Muscle of leg (tissue), 11 donors: ENCODE measurements around the gene LHPP. TPM values are rescaled to one million over a fixed set of nuclear protein-coding genes. Genes with fewer than 3 reads are reported as not detected.

ENCODE experiments used
- DNase-seq: peaks from one replicate; pipeline ENCODE4 v3.0.0; 2013
- H3K27ac ChIP-seq: one replicate; pipeline ENCODE4 v1.5.1; 2013; ENCODE audit warnings: mild to moderate bottlenecking, low read length, control low read depth
- H3K27me3 ChIP-seq: one replicate; pipeline ENCODE4 v1.6.1; 2013; ENCODE audit warnings: low read length; ENCODE audit not compliant: control insufficient read depth, insufficient read depth
- H3K36me3 ChIP-seq: one replicate; pipeline ENCODE4 v1.6.1; 2013; ENCODE audit warnings: low read length; ENCODE audit not compliant: control insufficient read depth, insufficient read depth
- H3K4me1 ChIP-seq: one replicate; pipeline ENCODE4 v1.6.1; 2013; ENCODE audit warnings: low read length; ENCODE audit not compliant: control insufficient read depth, insufficient read depth
- H3K4me3 ChIP-seq: one replicate; pipeline ENCODE4 v1.5.1; 2013; ENCODE audit warnings: low read length, control low read depth
- H3K9me3 ChIP-seq: replicated peaks from 2 replicates; pipeline ENCODE4 v1.6.1; 2013; ENCODE audit warnings: low read depth, low read length; ENCODE audit not compliant: control insufficient read depth
- WGBS: methylation state at CpG from one replicate; pipeline ENCODE4 v1.1.5; 2013; ENCODE audit warnings: missing lambda C conversion rate; ENCODE audit not compliant: insufficient coverage; 5-methylcytosine and 5-hydroxymethylcytosine counted together
- polyA plus RNA-seq, 8 donors: library from polyadenylated mRNA; unstranded; fragments of 120-200 nt; gene quantifications; one replicate each; pipeline versions ENCODE4 v1.2.1 to v1.2.3, GENCODE V29; 2013; ENCODE audit warnings: inconsistent platforms in 1 of 8, low replicate concordance in 1 of 8; ENCODE audit not compliant: insufficient read length in 8 of 8, insufficient read depth in 1 of 8
- total RNA-seq: library from RNA; stranded (reverse); fragments of 120-200 nt; gene quantifications from one replicate; pipeline ENCODE4 v1.2.4, GENCODE V29; 2013

LHPP gene
- total and polyA plus RNA-seq, 9 donors, result 2.9 to 9.9 (median 8.0) TPM

DNA sequence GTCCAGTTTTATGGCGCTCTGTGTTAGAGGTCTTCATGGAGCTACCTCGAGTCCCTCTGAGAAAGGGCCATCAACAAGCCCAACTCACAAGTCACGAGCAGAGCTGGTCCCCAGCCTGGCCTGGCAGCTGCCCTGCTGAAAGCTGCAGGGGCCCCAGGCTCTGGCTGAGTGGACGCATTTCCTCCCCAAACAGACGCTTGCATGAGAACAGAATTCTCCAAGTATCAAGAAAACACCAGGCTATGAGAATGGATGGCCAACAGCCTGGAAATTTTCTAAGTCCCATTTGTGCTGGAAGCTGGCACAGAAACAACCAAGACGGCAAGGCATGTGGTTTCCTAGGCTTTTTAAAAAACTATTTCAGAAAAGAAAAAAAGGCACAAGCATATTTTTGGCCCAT, 167.8 kb downstream of the LHPP start:
- peaks cover 6% of the 10 kb centered on the region for H3K36me3 ChIP-seq
- peak overlapping the region; percentile 76 for H3K27ac ChIP-seq
- H3K27me3 ChIP-seq, result no peaks in the 10 kb centered on the region
- WGBS, result 16% methylated on average over 4 of the region's 6 CpGs
- peaks cover 80% of the 10 kb centered on the region for H3K4me1 ChIP-seq
- H3K9me3 ChIP-seq, result peaks cover 2% of the 10 kb centered on the region
- DNase-seq, result peak; percentile 84
- H3K4me3 ChIP-seq, result no peak overlapping the region

DNA sequence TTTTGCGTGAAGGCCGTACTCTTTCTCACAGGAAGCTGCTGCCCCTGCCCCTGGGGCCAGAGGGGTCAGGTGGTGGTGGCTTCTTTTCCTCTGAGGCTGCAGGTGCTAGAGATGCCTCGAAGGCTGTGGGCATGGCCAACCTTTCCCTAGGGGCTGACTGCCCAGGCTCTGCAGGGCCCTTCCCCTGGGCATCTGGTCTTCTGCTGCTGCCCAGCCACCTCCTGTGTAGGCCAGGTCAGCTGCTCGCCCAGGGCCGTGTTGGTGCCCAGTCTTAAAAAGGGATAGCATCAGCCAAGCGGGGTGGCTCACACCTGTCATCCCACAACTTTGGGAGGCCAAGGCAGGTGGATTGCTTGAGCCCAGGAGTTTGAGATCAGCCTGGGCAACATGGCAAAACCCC, 168.2 kb downstream of the LHPP start:
- WGBS, result 62% methylated on average over 3 of the region's 6 CpGs
- no peaks in the 10 kb centered on the region for H3K27me3 ChIP-seq
- peaks cover 2% of the 10 kb centered on the region for H3K9me3 ChIP-seq
- H3K27ac ChIP-seq, result peak overlapping the region; percentile 76
- no peak for DNase-seq
- H3K4me1 ChIP-seq, result peaks cover 76% of the 10 kb centered on the region
- H3K36me3 ChIP-seq, result peaks cover 7% of the 10 kb centered on the region
- no peak overlapping the region for H3K4me3 ChIP-seq

DNA sequence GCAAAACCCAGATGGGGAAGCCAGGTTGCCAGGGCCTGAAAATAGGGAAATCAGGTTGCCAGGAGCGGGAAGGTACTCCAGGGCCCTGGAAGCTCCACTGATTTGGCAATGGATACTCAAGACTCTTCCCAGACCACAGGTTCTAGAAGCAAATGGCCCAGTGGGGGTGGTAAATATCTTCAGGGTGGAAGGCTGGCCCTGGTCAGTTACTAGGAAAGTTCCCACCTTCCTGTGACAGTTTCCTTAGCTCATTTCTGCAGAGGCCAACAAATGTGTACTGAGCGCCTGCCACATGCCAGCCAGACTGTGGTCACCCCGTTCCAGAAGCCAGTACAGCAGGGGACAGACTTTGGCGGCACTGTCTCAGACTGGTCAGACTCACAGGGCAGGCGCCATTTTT, 168.9 kb downstream of the LHPP start:
- no peak for DNase-seq
- peaks cover 7% of the 10 kb centered on the region for H3K36me3 ChIP-seq
- H3K4me3 ChIP-seq, result no peak overlapping the region
- WGBS, result 94% methylated on average over 5 of the region's 5 CpGs
- no peaks in the 10 kb centered on the region for H3K27me3 ChIP-seq
- H3K27ac ChIP-seq, result no peak overlapping the region
- H3K9me3 ChIP-seq, result peaks cover 2% of the 10 kb centered on the region
- H3K4me1 ChIP-seq, result peaks cover 69% of the 10 kb centered on the region

- WGBS, result 72% methylated on average over 14 of the region's 19 CpGs
- DNase-seq, result no peak
- H3K36me3 ChIP-seq, result peaks cover 10% of the 10 kb centered on the region
- no peak overlapping the region for H3K4me3 ChIP-seq
- peaks cover 2% of the 10 kb centered on the region for H3K9me3 ChIP-seq
- H3K27ac ChIP-seq, result peak overlapping the region; percentile 10
- H3K4me1 ChIP-seq, result peaks cover 60% of the 10 kb centered on the region
- no peaks in the 10 kb centered on the region for H3K27me3 ChIP-seq
Measured at GRCh38 chr10:124632064-124632531, 170.5 kb downstream of the LHPP start.

DNA sequence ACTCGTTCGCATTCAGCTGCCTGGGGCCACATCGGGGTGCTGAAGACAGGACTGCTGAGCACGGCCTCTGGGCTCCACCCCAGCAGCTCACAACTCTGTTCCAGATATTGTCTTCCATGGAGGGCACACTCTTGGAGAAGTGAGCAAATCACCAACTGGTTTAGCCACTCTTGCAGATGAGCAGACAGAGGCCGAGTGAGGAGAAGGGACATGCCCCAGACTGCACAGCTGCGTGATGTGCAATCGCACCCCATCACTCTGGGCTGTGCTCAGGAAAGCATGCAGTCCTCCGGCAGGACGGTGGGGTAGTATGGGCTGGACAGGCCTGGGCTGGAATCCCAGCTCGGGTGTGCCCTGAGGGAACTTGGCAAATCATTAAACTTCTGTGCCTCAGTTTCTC, 170.9 kb downstream of the LHPP start:
- DNase-seq, result no peak
- Histone ChIP-seq H3K36me3 (peaks cover 10% of the 10 kb centered on the region), H3K4me3 (no peak overlapping the region), H3K27ac (no peak overlapping the region), H3K27me3 (no peaks in the 10 kb centered on the region), H3K4me1 (peaks cover 58% of the 10 kb centered on the region), H3K9me3 (peaks cover 2% of the 10 kb centered on the region)
- WGBS, result 71% methylated on average over 9 of the region's 10 CpGs

GRCh38 chr10:124636271-124636995, 174.8 kb downstream of the LHPP start:
- WGBS, result 88% methylated on average over 18 of the region's 19 CpGs
- no peak for DNase-seq
- Histone ChIP-seq H3K4me1 (peaks cover 54% of the 10 kb centered on the region), H3K9me3 (peaks cover 2% of the 10 kb centered on the region), H3K4me3 (no peak overlapping the region), H3K27ac (no peak overlapping the region), H3K27me3 (no peaks in the 10 kb centered on the region), H3K36me3 (peaks cover 18% of the 10 kb centered on the region)

- Histone ChIP-seq H3K36me3 (peaks cover 23% of the 10 kb centered on the region), H3K4me3 (no peak overlapping the region), H3K9me3 (peaks cover 2% of the 10 kb centered on the region), H3K27ac (no peak overlapping the region), H3K27me3 (no peaks in the 10 kb centered on the region), H3K4me1 (peaks cover 55% of the 10 kb centered on the region)
- 92% methylated on average over 14 of the region's 14 CpGs for WGBS
- no peak for DNase-seq
Measured at GRCh38 chr10:124637091-124637700, 175.6 kb downstream of the LHPP start.

DNA sequence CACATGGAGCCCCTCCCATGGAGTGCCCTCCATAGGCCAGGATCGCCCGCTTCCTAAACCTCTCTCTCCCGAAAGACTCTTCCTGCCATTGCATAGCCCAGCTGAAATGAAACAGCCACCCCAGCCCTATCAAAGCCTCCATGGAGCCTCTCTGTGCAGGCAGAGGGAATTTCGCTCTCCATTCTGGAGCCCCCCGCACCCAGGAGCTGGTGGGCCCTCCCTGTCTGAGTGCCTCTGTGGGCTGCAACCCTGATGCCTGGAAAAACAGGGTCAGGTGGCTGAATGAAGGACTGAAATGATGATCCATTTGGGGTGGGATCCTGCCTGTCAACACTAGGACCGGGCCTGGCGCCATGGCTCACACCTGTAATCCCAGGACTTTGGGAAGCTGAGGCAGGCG, 176.1 kb downstream of the LHPP start:
- H3K4me3 ChIP-seq, result no peak overlapping the region
- no peak overlapping the region for H3K27ac ChIP-seq
- 100% methylated on average over 4 of the region's 8 CpGs for WGBS
- no peaks in the 10 kb centered on the region for H3K27me3 ChIP-seq
- H3K9me3 ChIP-seq, result peaks cover 2% of the 10 kb centered on the region
- peaks cover 25% of the 10 kb centered on the region for H3K36me3 ChIP-seq
- H3K4me1 ChIP-seq, result peaks cover 55% of the 10 kb centered on the region
- no peak for DNase-seq

- Histone ChIP-seq H3K27ac (no peak overlapping the region), H3K4me3 (no peak overlapping the region), H3K36me3 (peaks cover 25% of the 10 kb centered on the region), H3K9me3 (no peaks in the 10 kb centered on the region), H3K4me1 (peaks cover 67% of the 10 kb centered on the region), H3K27me3 (no peaks in the 10 kb centered on the region)
- 86% methylated on average over 4 of the region's 6 CpGs for WGBS
- DNase-seq, result no peak
Measured at GRCh38 chr10:124639206-124639605, 177.6 kb downstream of the LHPP start.

- Histone ChIP-seq H3K4me1 (peaks cover 72% of the 10 kb centered on the region), H3K9me3 (no peaks in the 10 kb centered on the region), H3K27me3 (no peaks in the 10 kb centered on the region), H3K27ac (no peak overlapping the region), H3K4me3 (no peak overlapping the region), H3K36me3 (peaks cover 22% of the 10 kb centered on the region)
- WGBS, result 92% methylated on average over 6 of the region's 6 CpGs
- no peak for DNase-seq
Measured at GRCh38 chr10:124639646-124640045, 178.0 kb downstream of the LHPP start.
